Panc1 (cell line): Measurements from ENCODE around the gene PANK2. TPM values are rescaled to one million over a fixed set of nuclear protein-coding genes. Genes with fewer than 3 reads are reported as not detected.

Source experiments
- ATAC-seq: fragments of 200-7000 bp; cut with Tn5 transposase; 2 replicates; pipeline ENCODE4 v1.9.1; 2020; ENCODE audit warnings: mild to moderate bottlenecking, moderate library complexity
- BruUV-seq: library from RNA; stranded (reverse); fragments of 400-500 nt; replicated peaks from 2 replicates; lab custom pipeline; 2021; lab: Mats Ljungman, UMichigan
- CTCF ChIA-PET: fragments of 300-600 bp; sonication (Branson Sonifier 250); formaldehyde crosslinking; loops from one replicate; lab custom pipeline; 2022; ENCODE audit warnings: antibody characterized with exemption; lab: Charles Lee
- POLR2A ChIA-PET: fragments of 300-600 bp; sonication (Branson Sonifier 250); formaldehyde crosslinking; loops from one replicate; lab custom pipeline; 2022; ENCODE audit warnings: antibody characterized with exemption; lab: Charles Lee
- DNase-seq: peaks from one replicate; pipeline ENCODE4 v3.0.0-alpha.2; 2010; ENCODE audit warnings: low read depth, low spot score
- H3K27ac ChIP-seq: 2 replicates; pipeline ENCODE4 v1.5.1; 2011; ENCODE audit warnings: mild to moderate bottlenecking, low read length, inconsistent platforms
- H3K27me3 ChIP-seq: fragments of 200-500 bp; sonication (Bioruptor generic); 2 replicates; pipeline ENCODE4 v1.6.0; 2014; ENCODE audit warnings: low read length, inconsistent platforms; ENCODE audit not compliant: control insufficient read depth, insufficient read depth
- H3K36me3 ChIP-seq: fragments of 200-500 bp; sonication (Bioruptor generic); 2 replicates; pipeline ENCODE4 v1.5.1; 2014; ENCODE audit warnings: inconsistent platforms, mild to moderate bottlenecking, low read length, moderate library complexity; ENCODE audit not compliant: control insufficient read depth, insufficient read depth
- H3K4me1 ChIP-seq: 2 replicates; pipeline ENCODE4 v1.5.1; 2011; ENCODE audit warnings: inconsistent platforms, mild to moderate bottlenecking, low read length, moderate library complexity; ENCODE audit not compliant: control insufficient read depth, insufficient read depth
- H3K4me3 ChIP-seq, 2 experiments: 2 replicates each; pipeline ENCODE4 v1.5.1; 2011 to 2012; ENCODE audit warnings: low read depth in 2 of 2, low read length in 2 of 2, mild to moderate bottlenecking in 2 of 2, inconsistent platforms in 1 of 2, moderate library complexity in 1 of 2
- H3K9me3 ChIP-seq: fragments of 200-500 bp; sonication (Bioruptor generic); 2 replicates; pipeline ENCODE4 v1.5.1; 2014; ENCODE audit warnings: low read depth, mild to moderate bottlenecking, inconsistent platforms, low read length, moderate library complexity; ENCODE audit not compliant: control insufficient read depth, insufficient read depth
- POLR2AphosphoS5 ChIP-seq: IDR thresholded peaks from 2 replicates; pipeline ENCODE4 v1.6.1; 2012; ENCODE audit warnings: mild to moderate bottlenecking, low read depth, low read length, moderate library complexity
- SIN3A ChIP-seq: IDR thresholded peaks from 2 replicates; pipeline ENCODE4 v1.6.1; 2012; ENCODE audit warnings: low read depth, mild to moderate bottlenecking, low read length, moderate library complexity, borderline replicate concordance; ENCODE audit not compliant: insufficient read depth
- TCF7L2 ChIP-seq: IDR thresholded peaks from 2 replicates; pipeline ENCODE4 v1.6.1; 2011; ENCODE audit warnings: mild to moderate bottlenecking, low read depth, low read length, inconsistent platforms
- in situ Hi-C: cut with HindIII; loops from 2 replicates; pipeline ENCODE4 v1.10.0; 2016; ENCODE audit warnings: low sequenced_read_pairs, low pct_unique_long_range_greater_than_20kb
- intact Hi-C: fragments of 100-400 bp; cut with micrococcal nuclease; formaldehyde crosslinking; loops from one replicate; pipeline ENCODE4 v1.10.0; 2022; ENCODE audit not compliant: unreplicated experiment
- total RNA-seq: library from RNA; stranded (reverse); gene quantifications from one replicate; pipeline ENCODE4 v1.2.1, GENCODE V29; 2021; ENCODE audit not compliant: unreplicated experiment
- TF ChIP-seq, protein P1 (sequence below): fragments of 450-650 bp; IDR thresholded peaks from 2 replicates; pipeline ENCODE4 v1.5.1; 2017; ENCODE audit warnings: mild to moderate bottlenecking
- TF ChIP-seq, protein P2 (sequence below), 2 experiments: IDR thresholded peaks; 2 replicates each; pipeline ENCODE4 v1.6.1; 2011 to 2012; ENCODE audit warnings: low read depth in 2 of 2, control low read depth in 1 of 2, low read length in 1 of 2, mild to moderate bottlenecking in 1 of 2, moderate library complexity in 1 of 2; ENCODE audit not compliant: insufficient read depth in 1 of 2

Gene PANK2
- total RNA-seq, 1 experiment from 2014 or later = 40.9 TPM

DNA sequence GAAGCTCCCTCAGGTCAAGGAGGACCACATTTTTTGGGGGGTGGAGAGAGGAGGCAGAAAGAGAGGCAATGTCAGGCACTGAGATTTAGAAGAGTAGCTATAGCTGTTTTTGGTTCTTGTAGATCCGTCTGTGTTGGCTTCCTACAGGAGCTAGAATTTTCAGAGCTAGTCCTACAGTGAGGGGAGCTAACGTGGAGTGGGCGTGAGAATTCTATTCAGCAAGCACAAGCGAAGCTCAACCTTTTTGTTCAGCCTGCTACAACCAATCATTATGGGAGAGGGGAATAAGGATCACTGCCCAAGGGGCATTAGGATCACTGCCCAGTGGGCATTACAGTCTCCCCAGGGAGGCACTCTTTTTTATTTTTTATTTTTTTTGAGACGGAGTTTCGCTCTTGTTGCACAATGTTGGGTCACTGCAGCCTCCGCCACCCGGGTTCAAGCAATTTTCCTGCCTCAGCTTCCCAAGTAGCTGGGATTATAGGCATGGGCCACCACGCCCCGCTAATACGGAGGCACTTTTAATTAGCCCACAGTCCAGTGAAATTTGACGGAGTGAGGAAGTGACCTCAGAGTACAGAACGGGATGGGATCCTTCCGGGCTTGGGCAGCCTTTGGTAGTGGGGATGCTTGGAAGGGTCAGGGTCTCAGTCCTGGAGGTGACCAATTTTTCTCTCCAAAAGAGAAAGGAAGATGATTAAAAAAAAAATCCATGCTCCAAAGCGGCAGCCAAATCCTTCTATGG is 1.1 kb upstream of the PANK2 start:
- Histone ChIP-seq H3K36me3 (peaks cover 14% of the 10 kb centered on the region), H3K4me1 (peaks cover 20% of the 10 kb centered on the region), H3K27me3 (no peaks in the 10 kb centered on the region), H3K4me3 (peak overlapping the region; percentile 86 to 98), H3K27ac (peak overlapping the region; percentile 97), H3K9me3 (no peaks in the 10 kb centered on the region)
- no peak for DNase-seq
- POLR2A ChIA-PET = interaction anchor here (0.6 kb wide), 1 partner anchor 10 kb away, joined by 9 read pairs; no protein-coding TSS in a partner anchor
- CTCF ChIA-PET = interaction anchor here (0.6 kb wide), 2 partner anchors 34 to 296 kb away, joined by 3 read pairs; no protein-coding TSS in a partner anchor
- in situ Hi-C loops (no loop called here), intact Hi-C loops (no loop called here)
- ATAC-seq = no peak
- TF ChIP-seq TCF7L2 (no peak), POLR2AphosphoS5 (no peak), SIN3A (no peak)
- TF ChIP-seq, protein P1, sequence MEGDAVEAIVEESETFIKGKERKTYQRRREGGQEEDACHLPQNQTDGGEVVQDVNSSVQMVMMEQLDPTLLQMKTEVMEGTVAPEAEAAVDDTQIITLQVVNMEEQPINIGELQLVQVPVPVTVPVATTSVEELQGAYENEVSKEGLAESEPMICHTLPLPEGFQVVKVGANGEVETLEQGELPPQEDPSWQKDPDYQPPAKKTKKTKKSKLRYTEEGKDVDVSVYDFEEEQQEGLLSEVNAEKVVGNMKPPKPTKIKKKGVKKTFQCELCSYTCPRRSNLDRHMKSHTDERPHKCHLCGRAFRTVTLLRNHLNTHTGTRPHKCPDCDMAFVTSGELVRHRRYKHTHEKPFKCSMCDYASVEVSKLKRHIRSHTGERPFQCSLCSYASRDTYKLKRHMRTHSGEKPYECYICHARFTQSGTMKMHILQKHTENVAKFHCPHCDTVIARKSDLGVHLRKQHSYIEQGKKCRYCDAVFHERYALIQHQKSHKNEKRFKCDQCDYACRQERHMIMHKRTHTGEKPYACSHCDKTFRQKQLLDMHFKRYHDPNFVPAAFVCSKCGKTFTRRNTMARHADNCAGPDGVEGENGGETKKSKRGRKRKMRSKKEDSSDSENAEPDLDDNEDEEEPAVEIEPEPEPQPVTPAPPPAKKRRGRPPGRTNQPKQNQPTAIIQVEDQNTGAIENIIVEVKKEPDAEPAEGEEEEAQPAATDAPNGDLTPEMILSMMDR = no peak
- TF ChIP-seq, protein P2, sequence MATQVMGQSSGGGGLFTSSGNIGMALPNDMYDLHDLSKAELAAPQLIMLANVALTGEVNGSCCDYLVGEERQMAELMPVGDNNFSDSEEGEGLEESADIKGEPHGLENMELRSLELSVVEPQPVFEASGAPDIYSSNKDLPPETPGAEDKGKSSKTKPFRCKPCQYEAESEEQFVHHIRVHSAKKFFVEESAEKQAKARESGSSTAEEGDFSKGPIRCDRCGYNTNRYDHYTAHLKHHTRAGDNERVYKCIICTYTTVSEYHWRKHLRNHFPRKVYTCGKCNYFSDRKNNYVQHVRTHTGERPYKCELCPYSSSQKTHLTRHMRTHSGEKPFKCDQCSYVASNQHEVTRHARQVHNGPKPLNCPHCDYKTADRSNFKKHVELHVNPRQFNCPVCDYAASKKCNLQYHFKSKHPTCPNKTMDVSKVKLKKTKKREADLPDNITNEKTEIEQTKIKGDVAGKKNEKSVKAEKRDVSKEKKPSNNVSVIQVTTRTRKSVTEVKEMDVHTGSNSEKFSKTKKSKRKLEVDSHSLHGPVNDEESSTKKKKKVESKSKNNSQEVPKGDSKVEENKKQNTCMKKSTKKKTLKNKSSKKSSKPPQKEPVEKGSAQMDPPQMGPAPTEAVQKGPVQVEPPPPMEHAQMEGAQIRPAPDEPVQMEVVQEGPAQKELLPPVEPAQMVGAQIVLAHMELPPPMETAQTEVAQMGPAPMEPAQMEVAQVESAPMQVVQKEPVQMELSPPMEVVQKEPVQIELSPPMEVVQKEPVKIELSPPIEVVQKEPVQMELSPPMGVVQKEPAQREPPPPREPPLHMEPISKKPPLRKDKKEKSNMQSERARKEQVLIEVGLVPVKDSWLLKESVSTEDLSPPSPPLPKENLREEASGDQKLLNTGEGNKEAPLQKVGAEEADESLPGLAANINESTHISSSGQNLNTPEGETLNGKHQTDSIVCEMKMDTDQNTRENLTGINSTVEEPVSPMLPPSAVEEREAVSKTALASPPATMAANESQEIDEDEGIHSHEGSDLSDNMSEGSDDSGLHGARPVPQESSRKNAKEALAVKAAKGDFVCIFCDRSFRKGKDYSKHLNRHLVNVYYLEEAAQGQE (IDR thresholded peaks at IDR 0.05; ENCODE audit: insufficient read depth in 1 of 2, low read depth in 2 of 2, low read length in 1 of 2) = no peak
- BruUV-seq = no TSS peak

DNA sequence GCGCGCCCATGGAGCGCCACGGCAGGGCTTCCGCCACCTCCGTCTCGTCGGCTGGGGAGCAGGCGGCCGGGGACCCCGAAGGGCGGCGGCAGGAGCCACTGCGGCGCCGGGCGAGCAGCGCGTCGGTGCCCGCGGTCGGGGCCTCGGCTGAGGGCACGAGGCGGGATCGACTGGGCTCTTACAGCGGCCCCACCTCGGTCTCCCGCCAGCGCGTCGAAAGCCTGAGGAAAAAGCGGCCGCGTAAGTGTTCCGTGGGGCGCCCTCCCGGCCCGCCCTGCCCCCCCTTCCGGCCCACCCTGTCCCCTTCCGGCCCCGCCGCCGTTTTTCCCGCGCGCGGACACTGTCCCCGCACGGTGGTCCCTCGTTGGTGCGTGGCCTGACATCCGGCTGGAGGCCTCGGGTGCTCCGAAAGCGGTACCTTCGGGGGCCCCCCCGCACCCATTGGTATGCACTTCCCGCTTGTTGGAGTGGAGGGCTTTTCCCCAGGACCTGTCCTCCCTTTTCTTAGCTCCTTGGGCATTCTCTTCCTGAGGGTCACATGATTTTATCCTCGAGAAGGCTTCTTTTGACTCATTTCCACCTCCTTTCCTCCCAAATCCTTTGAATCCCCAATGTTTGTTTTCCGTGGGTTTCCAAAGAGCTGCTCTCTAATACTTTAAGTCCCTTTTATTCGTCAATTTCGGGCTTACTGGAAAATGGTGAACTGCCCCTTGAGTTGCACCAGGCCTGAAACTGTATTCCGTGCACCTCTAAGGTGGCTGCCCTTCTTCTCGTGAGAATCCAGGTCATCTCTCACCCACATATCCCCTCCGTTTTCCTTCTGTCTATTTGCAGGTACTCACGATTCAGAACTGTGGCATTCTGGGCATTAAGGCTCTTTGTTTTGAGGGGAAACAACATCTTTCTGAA is 556 bp downstream of the PANK2 start:
- peak; percentile 59 for ATAC-seq
- peaks cover 14% of the 10 kb centered on the region for H3K36me3 ChIP-seq
- DNase-seq = no peak
- no peaks in the 10 kb centered on the region for H3K27me3 ChIP-seq
- H3K4me1 ChIP-seq = peaks cover 29% of the 10 kb centered on the region
- POLR2A ChIA-PET = interaction anchor here (0.6 kb wide), 1 partner anchor 51 kb away, joined by 7 read pairs; no protein-coding TSS in a partner anchor
- intact Hi-C loops = loop anchor here (5.0 kb wide), 1 partner anchor 198 kb away; no protein-coding TSS in a partner anchor
- in situ Hi-C loops = no loop called here
- H3K27ac ChIP-seq = peak overlapping the region; percentile 98
- BruUV-seq = no TSS peak
- no peak for TF ChIP-seq POLR2AphosphoS5
- TF ChIP-seq, protein P1 = no peak
- TF ChIP-seq SIN3A = peak; percentile 59; the same call in 1 of the 2 replicates
- no peak for TF ChIP-seq TCF7L2
- no peaks in the 10 kb centered on the region for H3K9me3 ChIP-seq
- CTCF ChIA-PET = no interaction called here
- H3K4me3 ChIP-seq = peak overlapping the region; percentile 86 to 98
